ENCODE data around the gene SETD3.

The SETD3 gene

DNA sequence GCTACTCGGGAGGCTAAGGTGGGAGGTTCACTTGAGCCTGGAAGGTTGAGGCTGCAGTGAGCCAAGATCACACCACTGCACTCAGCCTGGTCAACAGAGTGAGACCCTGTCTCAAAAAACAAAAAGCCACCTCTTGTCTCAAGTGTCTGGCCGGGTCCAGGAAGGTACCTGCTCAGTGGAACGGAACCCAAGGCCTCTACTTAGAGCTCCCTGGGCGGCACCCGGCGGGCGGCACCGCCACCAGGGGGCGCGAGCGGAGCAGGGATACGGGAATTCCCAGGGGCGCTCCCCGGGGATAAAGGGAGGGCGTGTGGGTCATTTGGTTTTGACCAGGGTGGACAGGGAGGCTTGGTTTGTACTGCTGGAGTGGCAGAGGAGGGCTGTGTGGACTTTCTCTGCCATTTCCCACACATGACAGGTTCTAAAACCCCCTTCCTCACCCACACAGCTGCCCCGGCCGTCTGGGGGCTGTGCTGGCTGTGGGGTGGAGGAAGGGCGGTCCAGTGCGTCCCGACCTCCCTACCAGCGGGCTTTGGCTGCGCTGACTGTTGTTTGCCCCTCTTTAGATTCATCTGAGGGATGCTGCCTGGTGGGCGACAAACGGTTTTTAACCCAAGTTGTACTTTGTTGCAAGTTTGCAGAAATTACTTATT lies 91.4 kb downstream of the SETD3 start:
- peak; percentile 70 to 71 for DNase-seq

GRCh38 chr14:99388286-99388685 lies 92.4 kb downstream of the SETD3 start:
- DNase-seq: no peak

GRCh38 chr14:99387880-99388279 lies 92.8 kb downstream of the SETD3 start:
- no peak for DNase-seq

DNA sequence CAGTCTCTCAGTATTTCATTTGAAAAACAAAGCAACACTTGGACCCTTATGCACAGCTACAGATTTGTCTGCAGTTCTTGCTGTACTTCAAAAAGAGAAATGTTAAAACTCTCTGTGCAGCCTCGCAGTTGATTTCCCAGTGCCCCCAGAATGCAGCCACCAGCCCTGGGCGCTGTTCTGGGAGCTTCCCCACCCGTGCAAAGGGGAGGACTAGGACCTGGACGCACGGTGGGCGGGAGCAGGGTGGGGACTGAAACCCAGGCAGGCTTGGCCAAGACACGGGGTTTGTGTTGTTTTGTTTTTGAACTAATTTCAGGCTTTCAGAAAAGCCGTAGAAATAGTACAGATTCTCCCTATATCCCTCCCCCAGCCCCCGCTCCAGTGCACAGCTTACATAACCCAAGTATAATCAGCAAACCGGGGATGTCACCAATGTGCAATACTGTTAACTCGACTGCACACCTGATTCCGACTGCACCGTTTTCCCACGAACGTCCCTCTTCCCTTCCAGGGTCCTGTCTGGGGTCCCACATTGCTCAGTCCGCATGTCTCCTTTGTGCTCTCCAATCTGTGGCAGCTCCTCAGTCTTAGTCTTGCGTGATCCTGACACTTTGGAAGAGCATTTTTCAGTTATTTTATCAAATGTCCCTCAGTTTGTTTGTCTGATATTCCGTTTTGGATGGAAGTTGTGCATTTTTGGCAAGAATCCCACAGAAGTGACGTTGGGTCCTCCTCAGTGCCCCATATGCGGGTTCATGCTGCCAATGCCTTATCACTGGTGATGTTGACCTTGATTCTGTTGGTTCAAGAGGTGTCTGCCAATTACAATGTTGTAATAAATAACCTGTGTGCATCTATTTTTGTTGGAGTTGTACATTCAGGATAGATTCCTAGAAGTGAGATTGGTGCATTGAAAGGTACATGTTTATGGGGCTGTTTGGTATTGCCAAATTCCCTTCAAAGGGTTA lies 95.9 kb downstream of the SETD3 start:
- no peak for DNase-seq

DNA sequence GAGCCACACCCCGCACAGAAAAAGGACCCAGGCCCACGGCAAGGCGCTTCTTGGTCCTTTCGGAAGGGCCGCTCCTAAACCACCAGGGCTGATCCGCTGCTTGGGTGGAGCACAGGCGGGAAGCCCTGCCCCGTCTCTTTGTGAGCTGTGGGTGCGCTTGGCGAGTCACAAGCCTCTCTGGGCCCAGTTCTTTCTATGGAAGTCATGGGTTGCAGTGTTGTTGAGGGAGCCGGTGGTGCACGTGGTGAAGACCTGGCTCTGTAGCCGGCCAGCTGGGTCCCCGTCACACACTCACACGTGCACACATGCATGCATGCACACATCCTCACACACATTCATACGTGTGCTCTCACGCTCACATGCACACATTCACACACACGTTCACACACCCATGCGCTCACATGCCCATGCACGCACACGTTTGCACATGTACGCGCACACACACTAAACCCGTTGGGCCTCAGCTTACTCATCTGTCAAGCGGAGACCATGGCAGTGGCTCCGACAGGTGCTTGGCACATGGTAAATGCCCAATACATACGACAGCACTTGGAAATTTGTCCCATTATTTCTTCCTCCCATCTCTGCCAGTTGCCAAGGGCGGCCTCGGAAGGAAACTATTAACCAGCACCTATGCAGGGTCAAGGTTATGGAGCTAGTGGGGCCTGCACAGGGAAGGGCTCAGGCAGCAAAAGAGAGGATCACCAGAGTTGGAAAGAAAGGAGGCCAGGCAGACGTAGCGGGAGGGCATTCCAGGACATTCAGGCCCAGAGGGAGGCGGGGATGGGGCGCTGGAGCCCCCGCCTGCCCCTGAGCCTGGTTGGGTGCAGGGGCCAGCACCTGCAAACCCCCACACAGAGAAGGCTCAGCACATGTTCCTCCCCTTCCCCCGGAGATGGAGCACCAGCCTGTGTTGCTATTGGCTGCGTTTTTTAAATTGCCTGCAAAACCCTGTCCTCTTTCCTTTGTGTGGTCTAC lies 96.9 kb downstream of the SETD3 start:
- no peak for DNase-seq

GRCh38 chr14:99382781-99383471 lies 97.7 kb downstream of the SETD3 start:
- DNase-seq: no peak

GRCh38 chr14:99382071-99382470 lies 98.6 kb downstream of the SETD3 start:
- DNase-seq: no peak

- no peak for DNase-seq
These were observed 99.0 kb downstream of the SETD3 start for GRCh38 chr14:99381688-99382060.

GRCh38 chr14:99380991-99381687 lies 99.5 kb downstream of the SETD3 start:
- DNase-seq: no peak

DNA sequence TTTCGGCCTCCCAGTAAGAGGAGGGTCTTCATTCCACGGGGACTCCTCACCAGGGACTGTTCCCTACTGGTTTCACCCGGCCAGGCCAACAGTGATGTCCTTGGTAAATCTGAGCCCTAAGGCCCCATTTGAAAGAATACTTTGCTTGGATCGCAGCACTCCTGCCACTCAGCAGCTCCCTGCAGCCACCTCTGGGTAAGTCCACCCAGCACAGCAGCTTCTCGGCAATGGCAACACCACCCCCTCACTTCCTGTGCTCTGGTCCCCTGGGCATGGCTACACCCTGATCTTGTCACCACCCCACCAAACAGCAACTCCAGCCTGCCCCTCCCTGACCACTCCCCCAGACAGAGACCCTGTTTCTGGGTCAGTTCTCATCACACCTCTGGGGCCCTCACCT lies 100.3 kb downstream of the SETD3 start:
- DNase-seq: no peak

DNA sequence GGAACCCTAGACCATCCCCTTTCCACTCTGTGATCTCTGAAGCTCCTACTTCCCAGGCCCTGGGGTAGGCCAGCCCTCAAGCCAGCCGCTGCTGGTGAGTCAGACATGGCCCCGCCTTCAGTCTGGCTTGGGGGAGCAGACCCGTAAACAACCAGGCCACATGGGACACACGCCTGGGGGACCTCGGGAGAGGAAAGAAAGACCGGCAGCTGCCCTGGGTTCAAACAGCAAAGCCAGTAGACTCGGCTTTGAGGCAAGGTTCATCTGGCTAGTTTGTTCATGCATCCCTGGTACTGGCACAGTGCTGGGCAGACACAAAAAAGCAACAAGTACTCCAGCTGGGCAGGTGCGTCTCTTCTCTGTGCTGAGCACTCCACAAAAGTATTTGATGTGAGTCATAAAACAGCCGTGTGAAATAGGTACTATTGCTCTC lies 101.9 kb downstream of the SETD3 start:
- no peak for DNase-seq

- DNase-seq: no peak
These were observed 102.7 kb downstream of the SETD3 start for GRCh38 chr14:99377951-99378350.

DNA sequence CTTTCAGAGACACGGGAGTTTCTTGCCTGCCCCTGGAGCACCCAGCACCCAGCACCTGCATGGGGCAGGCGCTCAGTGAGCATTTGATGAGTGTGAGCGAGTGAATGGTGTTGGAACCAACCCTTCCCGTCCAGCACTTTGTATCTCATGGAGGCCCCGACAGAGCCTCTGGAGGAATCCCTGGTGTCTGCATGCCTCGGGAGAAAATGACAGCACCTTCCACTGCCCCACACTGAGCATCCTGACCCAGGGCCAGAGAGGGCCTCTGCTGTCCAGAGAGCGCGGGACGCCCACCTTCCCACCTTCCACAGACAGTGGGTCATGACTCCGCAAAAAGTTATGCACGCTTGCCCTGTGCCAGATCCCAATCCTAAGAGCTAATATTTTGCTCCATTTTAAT lies 105.7 kb downstream of the SETD3 start:
- no peak for DNase-seq

- no peak for DNase-seq
These were observed 116.9 kb downstream of the SETD3 start for GRCh38 chr14:99363616-99364290.

- no peak for DNase-seq
These were observed 117.6 kb downstream of the SETD3 start for GRCh38 chr14:99363051-99363450.

DNA sequence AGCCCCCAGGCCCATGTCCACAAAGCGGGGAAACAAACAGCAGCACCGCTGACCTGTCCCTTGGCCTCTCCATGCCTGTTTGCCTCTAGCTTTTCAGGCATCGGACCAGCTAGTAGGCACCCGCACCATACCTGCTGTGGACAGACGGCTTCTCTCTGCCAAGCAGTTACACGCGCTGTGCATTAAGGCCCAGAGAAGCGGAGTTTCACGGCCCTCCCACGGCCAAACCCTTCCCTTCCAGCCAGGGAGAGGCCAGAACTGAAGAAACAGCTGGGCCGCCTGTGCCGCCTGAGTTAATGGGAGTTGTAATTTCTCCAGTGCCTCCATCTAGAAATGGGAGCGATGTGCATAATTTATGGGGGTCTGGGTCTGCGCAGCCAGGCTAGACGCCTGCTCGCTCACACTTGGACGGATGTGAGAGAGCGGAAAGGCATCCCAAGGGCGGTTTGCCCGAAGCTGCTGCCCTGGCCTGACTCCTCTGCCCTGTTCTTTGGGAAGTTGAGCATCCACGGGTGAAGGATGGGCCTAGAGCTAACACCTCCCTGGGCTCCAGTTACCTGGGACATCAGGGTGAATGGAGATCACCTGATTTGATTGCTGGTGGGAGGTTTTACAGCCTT lies 119.0 kb downstream of the SETD3 start:
- no peak for DNase-seq

GRCh38 chr14:99360774-99361595 lies 119.7 kb downstream of the SETD3 start:
- DNase-seq: peak; percentile 24

DNA sequence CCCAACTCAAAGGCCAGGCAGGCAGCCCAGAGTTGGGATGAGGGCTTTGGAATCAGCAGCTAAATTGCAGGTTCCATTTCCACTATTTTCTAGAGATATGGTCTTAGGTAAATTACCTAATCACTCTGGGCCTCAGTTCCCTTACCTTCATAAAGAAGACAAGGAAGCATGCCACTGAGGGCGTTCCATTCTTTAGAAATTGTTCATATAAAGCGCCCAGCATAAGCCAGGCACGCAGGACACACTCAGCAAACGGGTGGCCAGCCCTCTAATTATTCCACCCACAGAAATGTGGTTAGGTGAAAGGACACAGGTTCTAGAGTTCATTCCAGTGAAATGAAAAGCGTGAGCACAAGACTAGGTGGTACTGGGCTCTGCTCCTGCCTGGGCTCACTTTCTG lies 120.8 kb downstream of the SETD3 start:
- no peak for DNase-seq

GRCh38 chr14:99357916-99358390 lies 122.7 kb downstream of the SETD3 start:
- DNase-seq: no peak

All from activated T-cell treated with anti-CD3 and anti-CD28 coated beads, Interleukin-2, amount 50 U/mL, for 48 hours (primary cell).